SK-N-MC (cell line): ENCODE measurements around the gene CD40.

Source experiments
- DNase-seq: peaks from one replicate; pipeline ENCODE4 v3.0.0-alpha.2; 2011; ENCODE audit warnings: low read depth, low spot score
- H3K27ac ChIP-seq: fragments of 200-600 bp; sonication (generic); 2 replicates; pipeline ENCODE4 v1.5.1; 2016; ENCODE audit warnings: mixed run types
- H3K36me3 ChIP-seq: fragments of 200-600 bp; sonication (generic); 2 replicates; pipeline ENCODE4 v1.6.1; 2017; ENCODE audit warnings: antibody characterized with exemption, low read length, mixed read lengths; ENCODE audit not compliant: insufficient read depth
- H3K4me3 ChIP-seq: fragments of 200-600 bp; sonication (generic); 2 replicates; pipeline ENCODE4 v1.5.1; 2016
- H3K9ac ChIP-seq: fragments of 200-600 bp; sonication (generic); 2 replicates; pipeline ENCODE4 v1.8.0; 2017; ENCODE audit warnings: mixed run types, mixed read lengths; ENCODE audit not compliant: insufficient read length
- H3K9me3 ChIP-seq: fragments of 200-600 bp; sonication (generic); 2 replicates; pipeline ENCODE4 v1.6.1; 2017; ENCODE audit warnings: low read depth, mild to moderate bottlenecking, antibody characterized with exemption, low read length, moderate library complexity, mixed read lengths
- EZH2 ChIP-seq: fragments of 200-600 bp; sonication (generic); IDR thresholded peaks from one replicate; pipeline ENCODE4 v1.6.1; 2017; ENCODE audit warnings: antibody characterized with exemption
- FOXP2 ChIP-seq: optimal IDR thresholded peaks from 2 replicates; pipeline ENCODE3; 2011; ENCODE audit warnings: mild to moderate bottlenecking, moderate library complexity; ENCODE audit not compliant: insufficient read depth; ENCODE audit errors: extremely low read length, control extremely low read depth
- POLR2AphosphoS5 ChIP-seq: IDR thresholded peaks from 2 replicates; pipeline ENCODE4 v1.6.1; 2012; ENCODE audit warnings: mild to moderate bottlenecking, low read depth, low read length, borderline replicate concordance

CD40 gene

DNA sequence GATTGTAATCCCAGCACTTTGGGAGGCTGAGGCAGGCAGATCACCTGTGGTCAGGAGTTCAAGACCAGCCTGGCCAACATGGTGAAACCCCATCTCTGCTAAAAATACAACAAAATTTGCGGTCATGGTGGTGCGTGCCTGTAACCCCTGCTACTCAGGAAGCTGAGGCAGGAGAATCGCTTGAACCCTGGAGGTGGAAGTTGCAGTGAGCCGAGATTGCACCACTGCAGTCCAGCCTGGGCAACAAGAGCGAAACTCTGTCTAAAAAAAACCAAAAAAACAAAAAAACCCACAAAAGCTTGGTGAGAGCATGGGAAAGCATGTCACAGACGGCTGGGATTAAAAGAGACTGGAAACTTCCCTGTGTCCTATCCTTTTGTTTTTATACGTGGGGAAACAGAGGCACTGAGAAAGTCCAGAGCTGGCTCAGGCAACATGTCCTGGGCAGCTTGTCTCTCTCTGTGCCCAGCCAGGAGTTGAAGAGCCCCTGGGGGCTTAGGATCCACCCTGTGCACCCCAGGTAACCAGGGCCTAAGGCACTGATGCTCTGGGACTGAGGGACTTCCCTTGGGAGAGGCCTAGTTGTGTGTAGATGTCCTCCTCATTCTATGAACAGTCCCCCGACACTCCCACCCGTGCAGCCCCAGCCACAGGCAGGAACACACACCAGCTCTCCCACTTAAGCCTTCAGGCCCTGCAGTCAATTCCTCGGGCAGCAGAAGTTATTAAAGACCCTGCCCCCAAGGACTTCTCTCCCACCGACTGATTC is 16.0 kb downstream of the CD40 start:
- Histone ChIP-seq H3K9me3 (no peaks in the 10 kb centered on the region), H3K9ac (no peak overlapping the region), H3K36me3 (no peaks in the 10 kb centered on the region), H3K27ac (no peak overlapping the region), H3K4me3 (no peak overlapping the region)
- no peak for TF ChIP-seq FOXP2
- TF ChIP-seq EZH2, result no peak
- no peak for TF ChIP-seq POLR2AphosphoS5
- no peak for DNase-seq

DNA sequence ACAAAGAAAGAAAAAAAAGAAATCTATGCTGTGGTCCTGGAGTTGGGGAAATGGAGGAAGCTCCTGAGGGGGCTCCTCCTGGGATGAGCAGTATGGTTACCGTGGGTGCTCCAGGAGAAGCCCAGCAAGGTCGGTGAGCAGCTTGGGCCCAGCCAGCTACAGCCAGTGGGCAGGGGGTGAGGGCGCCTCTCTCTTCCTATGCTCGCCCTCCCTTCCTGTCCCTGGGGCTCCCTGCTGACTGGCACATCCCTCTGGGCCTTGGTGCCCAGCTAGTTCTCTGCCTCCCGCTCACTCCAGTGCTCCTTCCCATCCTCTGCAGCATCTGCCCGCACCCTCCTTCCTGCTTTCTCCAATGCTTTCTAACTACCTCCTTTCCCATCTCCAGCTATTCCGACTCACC is 16.6 kb downstream of the CD40 start:
- Histone ChIP-seq H3K4me3 (no peak overlapping the region), H3K36me3 (no peaks in the 10 kb centered on the region), H3K9me3 (no peaks in the 10 kb centered on the region), H3K9ac (no peak overlapping the region), H3K27ac (no peak overlapping the region)
- no peak for DNase-seq
- no peak for TF ChIP-seq EZH2
- no peak for TF ChIP-seq FOXP2

DNA sequence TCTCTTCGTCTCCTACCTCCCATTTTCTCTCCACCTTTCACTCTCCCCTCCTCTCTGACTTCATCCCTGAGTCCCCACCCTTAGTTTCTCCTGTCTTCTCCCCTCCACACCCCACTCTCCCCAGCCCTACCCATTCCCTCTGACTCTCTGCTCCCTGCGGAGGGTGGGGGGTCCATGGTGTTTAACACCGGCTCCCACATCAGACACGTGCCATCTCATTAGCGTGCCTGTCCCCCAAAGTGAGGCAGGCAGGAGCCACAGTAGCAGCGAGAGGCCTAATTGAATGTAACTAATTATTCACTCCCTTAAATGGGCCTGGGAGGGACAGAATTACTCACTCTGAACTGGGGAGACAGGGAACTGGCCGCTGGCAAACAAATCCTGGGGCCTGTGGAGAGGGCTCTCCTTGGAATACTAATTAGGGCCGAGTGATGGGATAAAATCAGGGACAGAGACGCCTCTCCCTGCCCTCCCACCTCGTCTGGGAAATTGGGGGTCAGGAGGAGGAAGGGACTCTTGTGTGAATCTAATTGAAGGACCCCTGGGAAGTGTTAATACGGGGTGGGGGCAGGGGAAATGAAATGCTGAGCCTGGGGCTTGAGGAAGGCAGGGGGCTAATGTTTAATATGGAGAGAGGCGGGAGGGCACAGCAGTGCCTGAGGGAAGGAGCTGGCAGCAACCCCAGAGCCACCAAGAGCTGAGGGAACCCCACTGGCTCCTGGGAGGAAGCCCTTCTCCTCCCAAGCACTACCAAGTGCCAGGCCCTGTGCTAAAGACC is 17.9 kb downstream of the CD40 start:
- TF ChIP-seq FOXP2, result no peak
- H3K9ac ChIP-seq, result no peak overlapping the region

DNA sequence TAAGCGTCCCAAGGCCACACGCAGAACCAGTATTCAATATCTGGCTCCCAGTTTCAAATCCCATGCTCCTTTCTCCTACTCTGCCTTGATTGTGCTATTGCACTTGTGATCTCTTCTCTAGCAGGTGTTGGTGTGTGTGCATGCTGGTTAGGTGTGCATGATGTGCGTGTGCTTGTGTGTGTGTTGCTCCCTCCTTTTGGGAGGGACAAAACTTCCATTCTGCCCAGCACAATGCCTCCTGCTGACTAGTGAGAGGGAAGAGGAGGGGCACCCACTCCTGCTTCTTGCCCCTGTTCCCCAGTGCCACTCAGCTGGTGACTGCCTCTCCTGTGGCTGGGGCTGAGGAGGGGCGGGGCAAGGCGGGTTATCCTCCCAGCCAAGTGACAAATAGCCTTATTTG is 19.7 kb downstream of the CD40 start:
- TF ChIP-seq EZH2 (no peak), FOXP2 (no peak), POLR2AphosphoS5 (no peak)
- Histone ChIP-seq H3K9ac (no peak overlapping the region), H3K4me3 (no peak overlapping the region), H3K27ac (no peak overlapping the region), H3K36me3 (no peaks in the 10 kb centered on the region), H3K9me3 (no peaks in the 10 kb centered on the region)
- DNase-seq, result no peak

More for the DNA sequence above, 17.9 kb downstream of the CD40 start:
- no peaks in the 10 kb centered on the region for H3K36me3 ChIP-seq
- no peak for DNase-seq
- H3K27ac ChIP-seq, result no peak overlapping the region
- no peaks in the 10 kb centered on the region for H3K9me3 ChIP-seq
- no peak overlapping the region for H3K4me3 ChIP-seq

DNA sequence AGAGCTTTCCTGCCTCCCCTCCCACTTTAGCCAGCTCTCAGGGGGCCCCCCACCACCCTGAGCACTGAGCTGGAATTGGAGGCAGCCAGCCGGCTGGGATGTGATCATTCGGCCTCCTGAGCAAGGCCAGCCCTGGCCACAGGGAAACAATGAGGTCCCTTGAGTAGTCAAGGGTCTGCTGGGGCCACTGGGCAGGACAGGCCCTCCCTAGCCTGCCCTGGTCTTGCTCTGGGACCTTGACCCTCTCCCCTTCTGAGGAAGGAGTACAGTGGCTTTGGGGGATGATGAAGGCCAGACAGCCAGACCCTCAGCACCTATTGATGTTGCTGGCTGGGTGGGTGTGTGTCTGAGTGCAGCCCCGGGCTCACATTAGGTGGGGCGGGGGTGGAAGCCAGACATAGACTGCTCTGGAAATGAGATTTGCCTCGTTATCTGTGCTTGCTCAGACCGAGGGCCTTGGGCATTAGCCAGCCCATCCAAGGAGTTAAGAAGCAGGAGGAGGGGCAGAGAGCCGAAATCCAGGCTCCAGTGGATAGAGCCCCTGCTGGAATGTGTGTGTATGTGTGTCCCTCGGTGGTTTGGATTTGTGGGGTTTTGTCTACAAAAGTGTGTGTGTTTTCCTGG is 21.3 kb downstream of the CD40 start:
- Histone ChIP-seq H3K9me3 (no peaks in the 10 kb centered on the region), H3K36me3 (no peaks in the 10 kb centered on the region), H3K27ac (no peak overlapping the region), H3K9ac (no peak overlapping the region), H3K4me3 (no peak overlapping the region)
- no peak for TF ChIP-seq POLR2AphosphoS5
- no peak for DNase-seq

DNA sequence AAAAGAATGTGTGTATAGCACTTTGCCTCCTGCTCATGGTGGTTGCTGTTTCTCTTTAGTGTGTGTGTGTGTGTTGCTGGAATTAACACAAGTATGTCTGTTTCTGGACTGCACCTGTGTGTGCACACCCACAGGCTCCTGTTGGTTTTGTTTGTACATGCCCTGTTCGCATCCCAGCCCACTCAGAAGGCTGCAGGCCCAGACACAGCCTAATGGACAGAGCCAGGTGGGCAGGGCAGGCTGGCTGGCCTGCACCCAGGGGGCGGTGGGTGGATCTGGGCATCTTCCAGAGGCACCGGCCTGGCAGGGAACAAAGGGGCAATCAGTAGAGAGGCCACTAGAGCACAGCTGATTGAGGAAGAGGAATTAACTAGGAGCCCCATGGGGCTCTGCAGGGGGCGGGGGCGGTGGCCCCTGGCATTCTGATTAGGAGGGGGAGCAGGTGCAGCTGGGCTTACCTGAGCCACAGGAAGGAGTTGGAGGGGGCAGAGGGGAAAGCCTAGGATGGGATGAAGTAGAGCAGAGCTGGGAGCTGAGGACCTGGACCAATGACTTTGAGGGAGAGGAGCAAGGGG is 21.9 kb downstream of the CD40 start:
- no peak for TF ChIP-seq EZH2
- TF ChIP-seq FOXP2, result no peak
- TF ChIP-seq POLR2AphosphoS5, result no peak

DNA sequence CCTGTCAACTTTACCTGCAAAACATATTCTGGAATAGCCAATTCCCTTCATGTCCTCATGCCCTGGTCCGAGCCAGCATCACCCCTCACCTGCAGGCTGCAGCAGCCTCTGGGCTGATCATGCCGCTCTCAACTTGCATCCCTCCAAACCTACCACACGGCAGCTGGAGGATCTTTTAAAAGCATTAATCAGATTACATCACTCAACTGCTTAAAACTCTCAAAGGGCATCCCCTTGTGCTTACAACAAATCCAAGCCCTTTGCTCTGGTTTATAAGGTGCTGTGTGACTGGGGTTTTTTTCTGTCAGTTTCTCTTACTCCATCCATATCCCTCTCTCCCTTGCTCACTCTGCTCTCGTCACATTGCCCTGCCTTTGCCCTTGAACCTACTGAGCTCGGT is 24.0 kb downstream of the CD40 start:
- Histone ChIP-seq H3K9ac (no peak overlapping the region), H3K4me3 (no peak overlapping the region), H3K36me3 (no peaks in the 10 kb centered on the region), H3K27ac (no peak overlapping the region), H3K9me3 (no peaks in the 10 kb centered on the region)
- TF ChIP-seq EZH2 (no peak), FOXP2 (no peak), POLR2AphosphoS5 (no peak)
- no peak for DNase-seq

More for the DNA sequence above, 21.9 kb downstream of the CD40 start:
- no peak overlapping the region for H3K4me3 ChIP-seq
- no peak for DNase-seq
- H3K9ac ChIP-seq, result no peak overlapping the region
- H3K27ac ChIP-seq, result no peak overlapping the region
- H3K9me3 ChIP-seq, result no peaks in the 10 kb centered on the region
- no peaks in the 10 kb centered on the region for H3K36me3 ChIP-seq

DNA sequence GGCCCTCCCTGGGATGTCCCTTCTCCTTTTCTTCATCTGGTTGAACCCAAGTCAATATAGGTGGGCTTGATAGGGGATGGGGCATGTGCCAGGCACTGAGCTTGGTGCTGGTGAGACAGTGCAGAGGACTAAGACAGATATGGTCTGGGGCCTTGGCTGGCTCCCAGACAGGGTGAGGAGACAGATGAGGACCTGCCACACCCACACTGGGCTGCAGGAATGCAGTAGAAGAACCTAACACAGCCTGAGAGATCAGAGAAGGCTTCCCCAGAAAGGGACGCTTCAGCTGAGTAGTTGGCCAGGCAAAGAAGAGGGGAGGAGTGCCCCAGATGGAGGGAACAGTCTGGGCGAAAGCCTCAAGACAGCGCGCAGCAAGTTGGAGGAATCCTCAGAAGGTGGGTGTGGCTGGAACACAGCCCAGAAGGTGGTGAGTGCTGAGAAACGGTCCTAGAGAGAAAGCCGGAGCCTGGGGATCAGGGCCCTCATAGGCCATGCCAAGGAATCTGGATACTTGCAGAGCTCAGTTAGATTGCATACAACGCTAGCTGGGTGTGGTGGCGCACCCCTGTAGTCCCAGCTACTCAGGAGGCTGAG is 26.4 kb downstream of the CD40 start:
- Histone ChIP-seq H3K36me3 (no peaks in the 10 kb centered on the region), H3K4me3 (no peak overlapping the region), H3K9ac (no peak overlapping the region), H3K9me3 (no peaks in the 10 kb centered on the region), H3K27ac (no peak overlapping the region)
- no peak for TF ChIP-seq EZH2
- no peak for TF ChIP-seq FOXP2
- TF ChIP-seq POLR2AphosphoS5, result no peak
- no peak for DNase-seq
